HG03025 (cell line): ENCODE measurements around the gene PIGS.
"Not testable (repeated sequence)": the region's sequence is repeated elsewhere in the genome, so short reads cannot be mapped to it uniquely, and the experiment has no call there.

Experiments
- ATAC-seq: cut with Tn5 transposase; IDR thresholded peaks from one replicate; pipeline ENCODE4 v1.9.1; 2021; ENCODE audit warnings: mild to moderate bottlenecking, moderate library complexity; ENCODE audit not compliant: unreplicated experiment, low FRiP score

Gene PIGS

DNA sequence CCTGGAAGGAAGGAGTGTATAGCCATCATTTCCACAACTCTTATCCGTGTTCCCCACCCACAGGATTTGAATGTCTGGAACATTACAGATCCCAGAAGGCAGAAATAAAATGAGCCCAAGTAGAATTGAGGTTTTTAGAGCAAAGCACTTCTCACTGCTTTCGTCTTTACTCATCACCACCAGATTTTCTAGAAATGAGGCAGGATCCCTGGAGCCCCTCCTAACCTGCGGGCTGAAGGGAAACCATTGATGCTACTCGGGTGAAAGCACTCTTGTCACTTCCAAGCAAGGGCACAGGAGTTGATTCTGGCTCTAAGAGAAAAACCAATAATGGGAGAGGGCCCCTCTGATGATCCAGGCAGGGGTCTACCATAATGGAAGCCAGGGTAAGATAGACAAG is 8.2 kb upstream of the PIGS start:
- ATAC-seq = no peak

DNA sequence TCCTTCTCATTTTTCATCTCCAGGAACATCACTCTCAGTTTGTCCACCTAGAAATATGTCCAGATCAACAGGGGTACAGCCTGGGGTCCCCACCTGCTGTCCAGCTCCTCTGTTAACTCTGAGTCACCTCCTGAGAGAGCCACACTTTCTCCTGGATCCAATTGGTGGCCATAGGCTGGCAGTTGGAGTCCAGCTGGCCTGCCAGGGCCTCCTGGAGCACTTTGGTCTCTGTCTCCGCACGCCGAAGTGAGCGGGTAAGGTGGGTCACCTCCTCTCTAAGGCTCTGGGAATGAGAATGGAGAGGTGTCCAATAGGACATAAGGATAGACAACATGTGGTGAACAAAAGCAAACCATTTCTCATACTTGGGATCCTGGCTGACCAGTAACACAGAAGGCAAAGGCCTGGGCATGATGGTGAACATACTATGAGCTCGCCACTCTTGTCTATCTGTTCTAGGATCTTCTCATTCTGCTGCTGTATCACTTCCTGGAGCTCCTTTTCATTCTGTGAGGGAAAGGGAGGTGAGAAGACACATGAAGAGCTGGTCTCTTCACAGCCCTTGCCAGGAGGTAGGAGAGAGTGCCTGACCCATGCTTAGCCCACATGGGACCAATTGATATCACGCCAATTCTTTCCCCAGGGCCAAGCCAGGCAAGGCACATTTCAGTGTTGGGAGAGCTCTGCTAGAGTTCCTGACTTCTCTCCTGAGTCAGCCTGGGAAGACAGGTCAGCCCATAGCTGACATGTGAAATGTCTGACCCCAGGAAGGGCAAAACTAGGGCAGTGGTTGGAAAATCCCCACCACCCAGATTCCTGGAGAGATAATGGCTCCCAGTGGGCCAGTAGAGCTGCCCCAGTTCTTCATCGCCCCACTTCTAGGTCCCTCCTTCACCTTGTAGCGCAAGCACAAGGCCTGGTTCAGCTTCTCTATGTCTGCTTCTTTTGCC is 7.2 kb upstream of the PIGS start:
- no peak for ATAC-seq

DNA sequence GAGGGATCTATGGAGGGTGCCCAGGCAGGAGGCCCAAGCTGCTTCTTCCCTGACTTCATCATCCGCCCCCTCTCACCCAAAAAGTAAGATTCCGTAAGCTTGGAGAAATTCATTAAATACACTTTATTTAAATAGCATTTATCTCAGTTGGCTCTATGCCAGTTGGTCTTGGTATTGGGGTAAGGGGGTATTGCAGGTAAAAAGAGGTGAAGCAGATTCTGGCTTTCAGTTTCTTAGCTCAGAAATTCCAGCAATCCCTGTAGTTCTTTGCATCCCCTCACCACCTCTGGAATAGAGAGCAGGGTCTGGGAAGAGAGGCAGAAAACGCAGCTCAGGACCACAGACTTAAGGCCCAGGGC is 6.1 kb upstream of the PIGS start:
- ATAC-seq = no peak

DNA sequence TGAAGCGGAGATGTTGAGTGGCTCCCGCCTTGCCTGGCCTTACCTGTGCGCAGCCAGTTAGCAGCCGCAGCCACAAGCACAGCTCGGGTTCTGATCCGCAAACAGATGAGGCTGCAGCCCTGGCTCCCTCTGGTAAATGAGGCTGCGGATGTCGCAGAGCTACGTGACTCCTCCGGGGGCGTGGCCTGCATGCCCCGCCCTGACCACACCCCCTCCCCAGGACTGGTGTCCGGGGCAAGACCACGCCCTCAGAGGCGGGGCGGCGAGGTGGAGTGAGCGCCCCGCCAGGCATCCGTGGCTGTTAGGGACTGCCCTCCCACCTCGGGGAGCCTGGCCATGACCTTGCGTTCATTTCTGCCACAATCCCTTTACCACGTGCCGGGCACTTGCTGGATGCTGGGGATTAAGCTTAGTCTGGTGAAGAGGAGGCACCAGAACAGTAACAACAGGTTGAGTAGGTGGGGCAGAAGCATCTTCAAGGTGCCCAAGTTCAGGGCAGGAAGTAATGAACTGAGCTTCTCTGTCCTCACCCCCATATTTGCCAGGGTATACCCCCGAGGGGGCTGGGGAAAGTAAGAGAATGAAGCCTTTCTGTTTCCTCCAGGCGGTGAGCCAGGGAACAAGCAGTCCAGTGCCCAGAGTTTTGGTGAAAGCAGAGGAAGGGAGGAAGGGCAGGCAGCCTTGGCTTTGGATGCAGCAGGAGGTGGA is 5.6 kb upstream of the PIGS start, which contains the start of gene ALDOC:
Gene ALDOC, minus strand, starts transcription at position 138 of the 708 bp plus-strand sequence. CDS start 1,363 bp downstream, outside the sequence.
- peak; percentile 68 for ATAC-seq

DNA sequence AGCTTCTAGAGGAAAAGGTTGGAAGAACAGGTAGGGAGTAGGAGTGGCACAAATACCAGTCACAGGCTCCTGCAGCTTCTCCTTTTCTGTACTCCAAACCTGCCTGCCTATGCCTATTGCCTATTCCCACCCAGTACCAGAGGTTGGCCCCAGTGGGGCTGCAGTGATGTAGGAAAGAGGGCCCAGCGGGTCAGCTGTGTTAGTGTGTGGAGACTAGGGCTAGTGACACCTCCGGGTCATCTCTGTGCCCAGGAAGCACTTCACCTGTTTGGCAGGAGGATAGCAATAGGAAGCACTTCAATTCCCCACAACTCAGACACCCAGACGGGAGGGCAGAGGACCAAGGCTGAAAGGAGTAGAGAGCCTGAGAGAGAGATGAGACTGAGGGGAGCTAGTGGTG is 4.7 kb upstream of the PIGS start:
- ATAC-seq = not testable (repeated sequence)

DNA sequence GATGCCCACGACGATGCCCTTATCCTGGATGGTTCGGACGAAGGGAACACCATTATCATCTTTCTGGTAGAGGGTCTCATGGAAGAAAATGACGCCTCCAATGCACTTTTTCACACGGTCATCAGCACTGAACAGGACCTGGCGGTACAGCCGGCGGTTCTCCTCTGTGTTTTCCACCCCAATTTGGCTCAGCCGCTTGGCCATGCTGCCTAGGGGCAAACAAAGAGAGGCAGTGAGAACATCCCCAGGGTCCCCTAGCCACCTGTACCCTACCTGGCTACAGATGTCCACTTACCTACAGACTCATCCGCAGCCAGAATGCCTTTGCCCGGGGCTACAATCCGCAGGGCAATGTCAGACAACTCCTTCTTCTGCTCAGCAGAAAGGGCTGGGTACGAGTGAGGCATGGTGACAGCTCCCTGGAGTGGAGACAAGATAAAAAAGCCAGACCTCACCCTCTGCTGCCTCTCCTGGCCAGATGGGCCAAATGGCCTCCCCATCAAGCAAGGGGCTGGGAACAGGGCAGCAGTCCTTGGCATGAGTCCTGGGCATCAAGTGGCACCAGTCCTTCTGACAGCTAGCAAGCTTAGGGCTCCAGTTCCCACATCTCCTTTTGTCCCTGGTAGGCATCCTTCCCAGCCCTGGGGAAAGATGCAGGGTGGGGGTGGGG is 3.9 kb upstream of the PIGS start:
- no peak for ATAC-seq

DNA sequence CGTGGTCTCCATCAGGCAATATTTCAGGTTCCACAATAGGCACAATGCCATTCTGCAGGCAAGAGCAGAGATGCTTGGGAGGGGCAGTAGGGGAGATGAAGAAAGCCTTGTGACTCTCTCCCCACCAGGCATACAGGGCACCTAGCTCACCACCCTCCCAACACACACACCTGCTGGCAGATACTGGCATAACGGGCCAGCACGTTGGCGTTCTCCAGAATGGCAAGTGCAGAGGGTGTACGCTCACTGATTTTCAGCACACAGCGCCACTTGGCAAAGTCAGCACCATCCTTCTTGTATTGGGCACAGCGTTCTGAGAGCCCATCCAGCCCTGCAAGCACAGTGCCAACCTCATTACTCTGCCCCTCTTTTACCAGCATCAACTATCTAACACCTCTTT is 3.2 kb upstream of the PIGS start:
- ATAC-seq = no peak

DNA sequence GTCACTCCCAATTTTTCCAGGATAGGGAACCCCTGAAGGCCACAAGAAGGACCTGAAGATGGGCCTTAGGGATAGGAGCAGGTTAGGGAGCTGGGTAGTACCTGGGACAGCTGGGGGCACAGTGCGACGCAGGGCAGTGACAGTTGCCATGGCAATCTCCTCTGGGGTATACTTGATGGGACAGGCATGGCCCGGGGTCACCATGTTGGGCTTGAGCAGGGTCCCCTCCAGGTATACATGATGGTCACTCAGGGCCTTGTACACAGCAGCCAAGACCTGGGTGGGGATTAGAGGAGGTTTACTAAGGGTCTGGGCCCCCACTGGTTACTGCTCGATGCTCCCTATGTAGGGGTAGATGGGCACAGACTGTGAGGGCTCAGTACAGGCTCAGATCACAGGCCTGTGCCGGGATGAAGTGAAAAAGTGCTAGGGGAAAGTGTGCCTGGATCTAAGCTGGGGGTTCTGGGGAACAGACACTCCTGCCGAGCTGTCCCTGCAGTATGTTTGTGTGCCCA is 2.7 kb upstream of the PIGS start:
- no peak for ATAC-seq

DNA sequence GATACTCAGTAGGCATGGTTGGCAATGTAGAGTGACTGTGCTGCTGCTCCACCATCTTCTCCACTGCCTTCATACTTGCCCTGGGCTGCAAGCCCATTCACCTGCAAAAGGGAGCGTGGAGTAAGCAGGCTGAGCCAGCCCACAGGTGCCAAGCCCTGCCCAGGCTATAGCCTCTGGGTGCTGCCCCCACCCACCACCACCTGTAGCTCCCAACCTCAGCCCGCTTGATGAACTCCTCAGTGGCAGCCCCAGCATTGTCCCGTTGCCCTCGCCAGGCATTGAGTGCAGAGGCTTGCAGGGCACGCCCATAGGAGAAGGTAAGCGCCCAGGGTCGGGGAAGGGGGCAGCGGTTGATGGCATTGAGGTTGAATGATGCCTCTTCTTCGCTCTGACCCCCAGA is 2.2 kb upstream of the PIGS start:
- no peak for ATAC-seq

DNA sequence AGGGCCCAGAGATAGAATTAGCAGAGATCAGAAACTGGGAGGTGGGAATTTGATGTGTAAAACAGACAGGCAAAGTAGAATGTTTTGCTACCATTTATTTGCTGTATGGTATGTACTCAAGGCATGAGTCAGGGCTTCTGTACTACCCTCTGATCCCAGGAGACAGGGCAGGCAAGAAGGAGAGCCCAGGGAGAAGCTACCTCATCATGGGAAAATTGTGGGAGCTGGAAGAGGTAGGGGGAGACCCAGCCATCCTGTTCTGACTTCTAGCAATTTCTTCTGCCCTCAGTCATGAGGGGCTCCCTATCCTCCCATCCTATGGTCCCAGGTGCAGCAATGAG is 1.7 kb upstream of the PIGS start:
- ATAC-seq = no peak

DNA sequence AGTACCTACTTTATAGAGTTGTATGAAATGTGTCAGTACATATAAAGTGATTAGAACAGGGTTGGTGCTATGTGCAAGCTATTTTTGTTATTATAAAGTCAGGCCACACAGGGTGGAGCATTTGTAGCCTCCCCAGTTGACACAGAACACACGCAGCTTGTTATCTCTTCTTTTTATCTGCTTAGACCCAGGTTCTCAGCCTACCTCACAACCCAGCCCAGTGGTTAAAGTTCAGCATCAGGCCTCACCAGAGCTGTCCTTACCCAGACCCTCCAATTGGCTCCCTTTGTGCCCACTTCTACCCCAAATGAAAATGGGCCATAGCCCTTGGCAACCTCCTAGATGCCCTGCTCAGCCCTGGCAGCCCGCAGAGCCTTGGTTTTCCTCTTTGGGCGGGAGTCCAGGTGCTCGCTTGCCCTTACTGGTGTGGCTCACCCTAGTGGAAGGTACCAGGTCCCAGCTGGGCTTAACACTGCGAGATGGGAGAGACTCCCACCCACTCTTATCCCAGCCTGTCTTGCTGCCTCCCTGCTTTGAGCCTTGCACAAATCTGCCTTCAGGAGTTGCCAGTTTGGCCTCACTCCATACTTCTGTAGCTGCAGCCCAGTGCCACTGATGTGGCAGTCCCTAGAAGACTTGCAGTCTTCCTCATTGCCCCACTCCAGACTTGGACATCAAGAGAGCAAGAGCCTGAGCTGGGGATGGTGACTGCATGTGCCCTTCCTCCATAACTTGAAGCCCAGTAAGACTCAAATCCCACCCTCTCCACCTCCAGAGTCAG is 1.1 kb upstream of the PIGS start:
- ATAC-seq = no peak

DNA sequence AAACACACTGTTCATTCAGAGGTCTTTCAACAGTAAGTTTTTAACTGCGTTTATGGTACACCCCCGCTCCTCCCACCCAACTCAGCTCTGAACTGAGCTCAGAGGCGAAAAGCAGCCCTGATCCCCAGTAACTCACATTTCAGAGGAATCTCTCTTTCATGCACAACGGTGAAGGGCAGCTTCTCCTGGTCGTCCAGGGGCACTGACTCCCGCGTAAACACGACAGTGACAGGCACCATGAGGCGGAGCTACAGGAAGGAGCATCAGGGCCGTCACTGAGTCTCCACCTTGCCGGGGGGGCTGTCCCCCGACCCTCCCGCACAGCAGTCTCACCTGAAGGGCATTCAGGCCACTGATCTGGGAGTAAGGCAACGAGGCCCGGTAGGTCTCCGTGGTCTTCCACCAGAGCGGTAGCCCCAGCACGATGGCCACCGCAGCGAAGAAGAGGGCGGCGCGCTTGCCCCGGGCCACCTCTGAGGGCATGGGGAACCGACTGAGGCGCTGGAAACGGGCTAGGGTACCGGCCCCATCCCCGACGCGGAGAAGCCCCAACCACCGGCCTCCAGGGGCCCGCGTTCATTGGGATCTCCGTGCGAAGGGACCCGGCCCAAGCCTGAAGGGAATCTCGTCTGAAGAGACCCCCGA is 486 bp downstream of the PIGS start:
- peak; percentile 25 for ATAC-seq

DNA sequence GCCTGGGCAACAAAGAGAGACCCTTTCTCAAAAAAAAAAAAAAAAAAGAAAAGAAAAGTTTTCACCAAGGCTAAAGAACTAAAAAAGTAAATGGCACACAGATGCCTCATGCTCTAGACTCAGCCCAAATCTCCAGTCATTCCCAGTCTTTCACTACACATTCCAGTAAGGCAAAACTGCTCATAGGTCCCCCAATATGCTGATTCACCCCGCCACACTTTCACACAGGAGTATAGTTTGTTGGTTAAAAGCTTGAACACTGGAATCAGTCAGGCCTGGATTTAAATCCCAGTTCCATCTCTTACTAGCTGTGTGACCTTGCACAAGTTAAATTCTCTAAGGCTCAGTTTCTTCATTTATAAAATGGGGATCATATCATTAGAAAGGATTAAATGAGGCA is 1.9 kb downstream of the PIGS start:
- no peak for ATAC-seq

DNA sequence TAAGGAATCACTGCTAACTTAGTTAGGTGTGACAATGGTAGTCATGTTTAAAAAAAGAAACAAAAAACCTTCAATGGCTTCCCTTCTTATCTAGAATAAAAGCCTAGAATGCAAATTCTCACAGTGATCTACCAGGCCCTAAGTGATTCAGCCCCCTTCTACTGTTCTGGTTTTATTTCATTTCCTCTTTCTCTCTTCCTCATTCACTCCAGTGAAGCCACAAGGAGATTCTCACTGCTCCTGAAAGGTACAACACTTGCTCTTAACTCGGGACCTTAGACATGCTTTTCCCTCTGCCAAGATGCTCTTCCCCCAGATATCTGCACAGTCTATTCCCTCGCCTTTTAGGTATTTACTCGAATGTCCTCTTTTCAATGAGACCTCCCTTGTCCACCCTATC is 3.7 kb downstream of the PIGS start:
- ATAC-seq = no peak

DNA sequence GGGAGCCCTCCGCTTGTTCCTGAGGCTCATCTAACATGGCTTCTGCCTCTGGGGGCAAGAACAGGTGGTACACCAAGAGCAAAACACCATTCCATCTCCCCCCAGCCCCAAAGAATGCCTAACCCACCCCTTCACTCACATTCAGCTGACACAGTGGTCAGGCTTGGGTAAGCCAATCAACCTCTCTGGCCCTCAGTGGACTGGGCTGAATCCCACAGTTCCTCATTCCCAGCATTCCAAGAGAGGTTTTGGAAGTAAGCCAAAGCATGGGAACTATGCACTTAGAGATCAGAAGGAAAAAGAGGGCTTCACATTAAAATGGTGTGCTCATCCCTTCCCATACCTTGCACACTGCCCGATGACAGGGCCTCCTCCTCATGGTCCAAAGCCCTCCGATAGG is 7.8 kb downstream of the PIGS start:
- no peak for ATAC-seq

DNA sequence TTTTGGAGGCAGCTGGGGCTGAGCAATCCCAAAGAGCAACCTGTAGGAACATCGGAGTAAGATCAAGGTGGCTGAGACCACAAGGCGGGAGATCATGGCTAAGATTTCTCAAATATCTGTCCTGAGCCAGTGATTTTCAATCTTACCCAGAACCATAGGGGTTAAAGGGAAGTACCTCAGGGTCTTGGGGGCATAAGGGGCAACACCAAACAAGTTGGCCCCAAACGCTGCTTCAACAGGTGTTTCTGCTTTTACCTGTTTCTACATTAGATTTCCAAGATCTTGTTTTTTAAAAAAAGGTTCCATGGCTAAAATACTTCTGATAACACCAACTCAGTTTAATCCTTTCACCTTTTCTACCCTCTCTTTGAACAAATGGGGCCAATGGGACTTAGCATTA is 16.3 kb downstream of the PIGS start:
- no peak for ATAC-seq

DNA sequence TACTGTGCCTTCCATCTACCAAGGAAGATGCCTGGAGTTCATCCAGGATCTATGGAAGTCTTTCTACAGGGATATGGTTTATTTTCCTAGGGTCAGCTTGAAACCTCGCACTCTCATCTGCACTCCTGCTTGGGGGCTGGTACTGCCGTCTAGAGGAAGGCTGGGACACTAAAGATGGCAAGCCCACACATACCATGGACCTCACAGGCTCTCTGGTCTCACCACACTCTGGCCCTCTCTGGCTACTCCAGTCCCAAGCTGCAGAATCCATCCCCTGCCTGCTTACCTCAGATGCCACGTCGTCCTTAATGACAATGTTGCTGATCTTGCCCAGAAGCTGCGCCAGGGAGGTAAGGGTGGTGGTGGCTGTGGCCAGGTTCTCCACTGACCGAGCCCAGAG is 16.8 kb downstream of the PIGS start:
- ATAC-seq = no peak

DNA sequence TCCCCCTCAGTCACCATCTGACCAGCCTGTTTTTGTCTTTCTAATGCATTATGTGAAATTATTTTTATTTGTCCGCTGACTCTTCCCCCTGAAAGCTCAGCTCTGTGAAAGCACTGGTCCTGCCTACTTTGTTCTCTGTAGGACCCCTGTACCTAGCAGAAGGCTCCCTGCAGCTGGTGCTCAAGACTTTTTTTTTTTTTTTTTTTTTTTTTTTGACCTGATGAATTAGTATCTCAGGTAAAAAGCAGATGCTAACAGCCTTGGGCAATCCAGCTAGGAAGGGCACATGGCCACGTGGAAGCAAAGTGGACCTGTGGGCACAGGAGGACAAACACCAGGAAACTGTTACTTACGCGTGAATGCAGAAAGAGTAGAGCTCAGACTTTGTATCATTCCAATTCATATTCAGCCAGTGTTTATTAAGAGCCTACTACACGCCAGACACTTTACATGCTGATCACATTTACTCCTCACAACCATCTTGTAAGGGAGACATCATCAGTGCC is 18.3 kb downstream of the PIGS start:
- ATAC-seq = no peak

DNA sequence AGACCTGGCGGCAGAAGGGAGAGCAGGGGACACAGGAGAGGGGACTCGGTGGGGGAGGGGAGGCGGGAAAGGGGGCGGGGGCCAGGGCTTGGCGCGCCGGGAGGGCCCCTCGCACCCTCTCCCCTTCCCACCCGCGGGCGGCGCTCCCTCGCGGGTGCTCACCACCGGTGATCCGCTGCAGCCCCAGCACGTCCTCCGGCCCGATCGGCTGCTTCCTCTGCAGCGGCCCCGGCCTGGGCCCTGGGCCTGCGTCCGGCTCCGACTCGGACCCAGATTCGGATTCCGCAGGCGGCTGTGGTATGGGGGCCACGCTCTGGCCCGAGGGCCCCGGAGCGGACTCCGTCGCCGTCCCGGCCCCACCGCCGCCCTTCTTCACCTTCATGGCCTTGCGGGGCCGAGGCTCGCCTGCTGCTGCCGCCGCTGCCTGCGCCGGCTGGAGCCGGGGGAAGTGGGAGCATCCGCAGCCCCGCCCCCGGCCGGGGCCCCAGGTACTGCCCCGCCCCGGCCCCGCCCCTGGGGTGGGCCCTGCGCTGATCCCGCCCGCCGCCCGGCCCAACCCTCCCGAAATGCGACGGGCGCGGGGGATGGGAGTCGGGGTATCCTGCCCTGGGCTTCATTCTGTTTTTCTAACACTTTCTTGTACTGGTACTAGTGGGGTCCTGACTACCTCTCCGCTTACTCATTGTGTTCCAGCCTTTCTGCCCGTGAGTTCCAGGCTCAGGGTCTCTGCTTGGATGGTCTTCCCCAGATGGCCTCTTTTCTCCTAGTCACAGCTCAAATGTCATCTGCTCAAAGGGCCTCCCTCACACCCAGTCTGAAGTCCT is 18.9 kb downstream of the PIGS start, which contains the start of gene UNC119:
Gene UNC119, minus strand, starts transcription at position 449 of the 824 bp plus-strand sequence. Its CDS starts 67 bp downstream, at position 382.
- ATAC-seq = no peak
